ENCODE results near the gene XPO6. TPM values are rescaled to one million over a fixed set of nuclear protein-coding genes. Genes with fewer than 3 reads are reported as not detected.

Gene XPO6
- total RNA-seq, 1 donor from 2014 or later, result 155 TPM

DNA sequence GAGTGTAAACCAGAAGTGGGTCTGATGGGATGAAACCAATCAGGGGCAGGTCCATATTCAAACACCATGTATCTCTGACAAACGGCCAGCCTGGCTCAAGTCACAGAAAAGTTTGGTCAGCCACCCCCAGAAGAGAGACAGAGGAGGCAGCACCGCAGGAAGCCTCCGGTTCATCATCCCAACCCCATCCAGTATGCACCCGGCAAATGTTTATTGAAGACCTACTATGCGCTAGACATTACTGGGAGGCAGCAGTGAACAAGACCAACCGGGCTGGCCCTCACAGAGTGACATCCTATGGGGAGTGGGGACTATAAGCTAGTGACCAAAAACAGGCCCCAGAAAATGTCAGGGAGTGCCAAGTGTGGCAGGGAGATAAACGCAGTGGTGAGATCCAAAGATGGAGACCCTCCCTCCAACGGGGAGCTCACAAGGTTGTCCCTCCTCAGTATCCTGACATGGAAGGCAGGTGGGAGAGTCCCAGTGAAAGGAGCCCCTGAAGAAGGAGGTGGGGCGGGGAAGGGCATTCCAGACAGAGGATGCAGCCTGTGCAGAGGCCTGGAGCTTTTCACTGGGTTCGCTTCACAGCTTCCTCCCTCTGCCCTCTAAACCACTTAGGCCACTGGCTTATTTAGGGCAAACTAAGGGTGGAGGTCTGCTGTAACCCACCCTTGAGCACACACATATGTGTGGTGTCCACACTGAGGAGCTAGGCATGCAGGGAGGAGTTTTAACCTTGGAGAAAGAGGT is 150.2 kb downstream of the XPO6 start:
- TF ChIP-seq, protein P1, sequence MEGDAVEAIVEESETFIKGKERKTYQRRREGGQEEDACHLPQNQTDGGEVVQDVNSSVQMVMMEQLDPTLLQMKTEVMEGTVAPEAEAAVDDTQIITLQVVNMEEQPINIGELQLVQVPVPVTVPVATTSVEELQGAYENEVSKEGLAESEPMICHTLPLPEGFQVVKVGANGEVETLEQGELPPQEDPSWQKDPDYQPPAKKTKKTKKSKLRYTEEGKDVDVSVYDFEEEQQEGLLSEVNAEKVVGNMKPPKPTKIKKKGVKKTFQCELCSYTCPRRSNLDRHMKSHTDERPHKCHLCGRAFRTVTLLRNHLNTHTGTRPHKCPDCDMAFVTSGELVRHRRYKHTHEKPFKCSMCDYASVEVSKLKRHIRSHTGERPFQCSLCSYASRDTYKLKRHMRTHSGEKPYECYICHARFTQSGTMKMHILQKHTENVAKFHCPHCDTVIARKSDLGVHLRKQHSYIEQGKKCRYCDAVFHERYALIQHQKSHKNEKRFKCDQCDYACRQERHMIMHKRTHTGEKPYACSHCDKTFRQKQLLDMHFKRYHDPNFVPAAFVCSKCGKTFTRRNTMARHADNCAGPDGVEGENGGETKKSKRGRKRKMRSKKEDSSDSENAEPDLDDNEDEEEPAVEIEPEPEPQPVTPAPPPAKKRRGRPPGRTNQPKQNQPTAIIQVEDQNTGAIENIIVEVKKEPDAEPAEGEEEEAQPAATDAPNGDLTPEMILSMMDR (IDR thresholded peaks at IDR 0.05; ENCODE audit: unreplicated experiment), result no peak
- Mint-ChIP-seq H3K27me3 (ENCODE audit: unreplicated experiment) (peaks cover 25% of the 10 kb centered on the region), H3K36me3 (ENCODE audit: low read depth, unreplicated experiment) (peaks cover 4% of the 10 kb centered on the region), H3K27ac (ENCODE audit: unreplicated experiment) (no peak overlapping the region), H3K9me3 (ENCODE audit: unreplicated experiment) (no peaks in the 10 kb centered on the region), H3K4me1 (ENCODE audit: unreplicated experiment) (no peaks in the 10 kb centered on the region), H3K4me3 (ENCODE audit: unreplicated experiment) (no peak overlapping the region)
- no peak for DNase-seq (ENCODE audit: low spot score)

DNA sequence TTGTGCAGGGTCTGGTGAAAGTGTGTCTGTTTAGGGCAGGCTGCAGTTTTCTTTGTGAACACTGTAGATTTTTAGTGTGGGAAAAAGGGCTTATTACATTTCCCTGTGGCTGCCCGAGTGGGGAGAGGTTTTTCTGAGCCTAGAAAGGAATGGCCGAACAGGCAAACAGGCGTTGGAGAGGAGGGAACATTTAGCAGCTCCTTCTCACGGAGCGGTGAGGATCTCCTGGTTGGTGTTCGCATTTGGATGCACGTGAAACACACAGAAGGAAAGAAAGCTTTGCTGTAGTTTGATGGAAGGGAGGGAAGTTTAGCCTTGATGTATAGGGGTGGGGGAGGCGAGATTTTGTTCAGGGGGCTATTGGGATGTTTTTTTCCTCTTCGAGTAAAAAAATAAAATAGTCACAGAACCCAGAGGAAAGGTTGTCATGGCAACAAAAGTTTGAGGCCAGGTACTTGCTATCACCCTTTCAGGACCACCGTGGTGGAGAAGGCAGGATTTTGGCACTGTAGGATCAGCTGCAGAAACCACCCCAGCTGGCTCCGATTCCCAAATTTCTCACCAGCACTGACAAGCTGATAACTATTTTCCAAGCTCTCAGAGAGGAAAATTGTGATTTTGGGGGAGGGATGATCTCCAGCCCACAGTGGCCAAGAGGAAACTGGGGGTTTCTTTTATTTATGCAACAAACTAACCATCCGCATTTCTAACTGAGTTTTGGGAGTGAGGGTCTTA is 151.8 kb downstream of the XPO6 start:
- no peak for DNase-seq (ENCODE audit: low spot score)
- peaks cover 25% of the 10 kb centered on the region for H3K27me3 Mint-ChIP-seq (ENCODE audit: unreplicated experiment)
- H3K4me3 Mint-ChIP-seq (ENCODE audit: unreplicated experiment), result no peak overlapping the region
- H3K27ac Mint-ChIP-seq (ENCODE audit: unreplicated experiment), result no peak overlapping the region
- TF ChIP-seq, protein P1 (IDR thresholded peaks at IDR 0.05; ENCODE audit: unreplicated experiment), result no peak
- no peaks in the 10 kb centered on the region for H3K9me3 Mint-ChIP-seq (ENCODE audit: unreplicated experiment)
- no peaks in the 10 kb centered on the region for H3K4me1 Mint-ChIP-seq (ENCODE audit: unreplicated experiment)
- peaks cover 4% of the 10 kb centered on the region for H3K36me3 Mint-ChIP-seq (ENCODE audit: low read depth, unreplicated experiment)

DNA sequence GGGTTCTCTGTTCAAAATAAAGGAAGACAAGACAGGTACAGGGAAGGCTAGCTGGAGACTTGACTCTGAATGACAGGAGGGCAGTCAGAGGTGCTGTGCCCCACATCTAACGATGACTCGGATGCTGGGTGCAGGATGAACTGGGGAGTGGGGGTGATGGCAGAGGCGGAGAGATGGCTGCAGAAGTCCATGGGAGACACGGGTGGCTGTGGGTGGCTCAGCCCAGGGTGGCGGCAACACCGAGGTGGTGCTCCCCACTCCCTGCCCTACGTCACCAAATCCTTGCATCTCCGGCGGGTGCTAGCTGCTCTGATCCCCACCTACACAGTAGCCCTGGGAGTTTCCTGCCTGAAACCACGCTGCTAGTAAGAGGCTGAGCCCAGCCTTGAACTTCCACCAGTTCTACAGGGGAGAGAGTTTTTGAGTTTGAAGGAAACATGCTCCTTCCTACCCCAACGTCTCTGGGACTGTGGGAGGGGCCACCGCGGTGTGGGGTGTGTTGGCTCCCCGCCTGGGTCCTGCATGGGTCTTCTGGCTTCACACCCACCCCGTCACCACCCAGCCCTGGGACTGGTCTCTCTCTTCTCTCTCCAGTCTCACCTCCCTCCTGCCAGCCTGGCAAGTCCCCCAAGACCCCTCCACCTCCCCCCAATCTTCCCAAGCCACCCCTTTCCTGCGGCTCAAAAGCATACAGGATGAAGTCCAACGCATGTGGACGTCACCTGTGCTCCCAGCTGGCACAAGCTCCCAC is 152.8 kb downstream of the XPO6 start:
- H3K36me3 Mint-ChIP-seq (ENCODE audit: low read depth, unreplicated experiment), result peaks cover 4% of the 10 kb centered on the region
- TF ChIP-seq, protein P1 (IDR thresholded peaks at IDR 0.05; ENCODE audit: unreplicated experiment), result no peak
- H3K9me3 Mint-ChIP-seq (ENCODE audit: unreplicated experiment), result no peaks in the 10 kb centered on the region
- DNase-seq (ENCODE audit: low spot score), result no peak
- H3K4me1 Mint-ChIP-seq (ENCODE audit: unreplicated experiment), result no peaks in the 10 kb centered on the region
- H3K27me3 Mint-ChIP-seq (ENCODE audit: unreplicated experiment), result peaks cover 17% of the 10 kb centered on the region
- H3K27ac Mint-ChIP-seq (ENCODE audit: unreplicated experiment), result no peak overlapping the region
- H3K4me3 Mint-ChIP-seq (ENCODE audit: unreplicated experiment), result no peak overlapping the region

DNA sequence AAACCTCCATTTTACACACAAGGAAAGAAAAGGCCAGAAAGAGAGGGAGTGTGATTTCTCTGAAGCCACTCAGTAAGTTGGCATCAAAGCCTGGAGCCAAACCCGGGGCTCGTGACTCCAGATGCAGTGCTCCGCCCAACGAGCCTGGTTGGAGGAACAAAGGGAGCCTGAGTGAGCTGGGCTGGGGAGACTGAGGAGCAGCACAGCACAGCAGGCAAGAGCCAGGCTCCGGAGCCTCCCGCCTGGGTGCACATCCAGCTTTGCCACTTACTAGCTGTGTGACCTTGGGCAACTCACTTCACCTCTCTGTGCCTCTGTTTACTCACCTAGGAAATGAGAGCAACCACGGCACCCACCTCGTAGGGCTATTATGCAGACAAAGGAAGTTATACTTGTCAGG is 153.8 kb downstream of the XPO6 start:
- TF ChIP-seq, protein P1 (IDR thresholded peaks at IDR 0.05; ENCODE audit: unreplicated experiment), result no peak
- peaks cover 16% of the 10 kb centered on the region for H3K27me3 Mint-ChIP-seq (ENCODE audit: unreplicated experiment)
- no peak overlapping the region for H3K4me3 Mint-ChIP-seq (ENCODE audit: unreplicated experiment)
- no peaks in the 10 kb centered on the region for H3K4me1 Mint-ChIP-seq (ENCODE audit: unreplicated experiment)
- DNase-seq (ENCODE audit: low spot score), result no peak
- H3K36me3 Mint-ChIP-seq (ENCODE audit: low read depth, unreplicated experiment), result peaks cover 4% of the 10 kb centered on the region
- H3K27ac Mint-ChIP-seq (ENCODE audit: unreplicated experiment), result no peak overlapping the region
- H3K9me3 Mint-ChIP-seq (ENCODE audit: unreplicated experiment), result no peaks in the 10 kb centered on the region
